Measurements from ENCODE around the gene PRORP. TPM values are rescaled to one million over a fixed set of nuclear protein-coding genes. Genes with fewer than 3 reads are reported as not detected.
"Not testable (repeated sequence)": the region's sequence is repeated elsewhere in the genome, so short reads cannot be mapped to it uniquely, and the experiment has no call there.

PRORP gene
- total and polyA plus RNA-seq, 3 donors from 2014 or later = 24.3 to 34.4 (median 31.7) TPM

DNA sequence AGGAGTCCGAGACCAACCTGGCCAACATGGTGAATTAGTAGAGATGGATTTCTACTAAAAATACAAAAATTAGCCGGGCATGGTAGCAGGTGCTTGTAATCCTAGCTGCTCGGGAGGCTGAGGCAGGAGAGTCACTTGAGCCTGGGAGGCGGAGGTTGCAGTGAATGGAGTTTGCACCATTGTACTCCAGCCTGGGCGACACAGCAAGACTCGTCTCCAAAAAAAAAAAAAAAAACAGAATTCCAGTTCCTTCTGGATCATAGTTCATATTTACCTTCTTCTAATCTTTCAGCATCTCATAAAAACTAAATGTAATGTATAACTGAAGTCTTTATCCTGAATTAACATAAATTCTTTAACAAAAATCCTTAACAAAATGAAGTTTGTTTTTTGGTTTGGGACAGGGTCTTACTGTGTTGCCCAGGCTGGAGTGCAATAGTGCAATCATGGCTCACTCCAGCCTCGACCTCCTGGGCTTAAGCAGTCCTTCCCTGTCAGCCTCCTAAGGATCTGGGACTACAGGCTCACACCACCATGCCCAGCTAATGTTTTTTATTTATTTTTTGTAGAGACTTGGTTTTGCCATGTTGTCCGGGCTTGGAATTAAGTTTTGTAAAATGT, 38.7 kb upstream of the PRORP start:
- 93 to 96% methylated on average over 8 of the region's 8 CpGs for WGBS, 2 donors

DNA sequence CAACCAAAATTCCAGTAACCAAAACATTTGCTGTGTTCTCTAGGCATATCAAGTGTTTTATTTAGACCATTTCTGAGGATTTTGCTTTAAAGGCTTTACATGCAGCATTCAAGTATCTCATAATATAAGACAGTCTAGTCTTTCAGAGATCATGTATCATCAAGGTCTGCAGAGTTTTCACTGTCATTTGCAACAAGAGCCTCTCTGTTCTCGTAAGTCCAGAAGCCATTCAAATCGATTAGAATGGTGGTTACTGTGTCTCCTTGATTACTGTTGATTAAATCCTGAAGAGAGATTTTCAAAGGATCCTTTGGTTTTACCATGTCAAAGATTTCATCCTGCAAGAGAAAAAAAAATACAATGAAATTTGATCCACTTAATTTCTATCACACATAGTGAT, 36.9 kb upstream of the PRORP start:
- no peak for DNase-seq
- no peaks in the 10 kb centered on the region for H3K4me1 ChIP-seq
- 72 to 75% methylated on average over 2 of the region's 2 CpGs for WGBS, 2 donors
- H3K27ac ChIP-seq = no peak overlapping the region
- no peaks in the 10 kb centered on the region for H3K36me3 ChIP-seq (ENCODE audit: low read depth, missing control alignments)
- no peak overlapping the region for H3K4me3 ChIP-seq
- TF ChIP-seq, protein P1, sequence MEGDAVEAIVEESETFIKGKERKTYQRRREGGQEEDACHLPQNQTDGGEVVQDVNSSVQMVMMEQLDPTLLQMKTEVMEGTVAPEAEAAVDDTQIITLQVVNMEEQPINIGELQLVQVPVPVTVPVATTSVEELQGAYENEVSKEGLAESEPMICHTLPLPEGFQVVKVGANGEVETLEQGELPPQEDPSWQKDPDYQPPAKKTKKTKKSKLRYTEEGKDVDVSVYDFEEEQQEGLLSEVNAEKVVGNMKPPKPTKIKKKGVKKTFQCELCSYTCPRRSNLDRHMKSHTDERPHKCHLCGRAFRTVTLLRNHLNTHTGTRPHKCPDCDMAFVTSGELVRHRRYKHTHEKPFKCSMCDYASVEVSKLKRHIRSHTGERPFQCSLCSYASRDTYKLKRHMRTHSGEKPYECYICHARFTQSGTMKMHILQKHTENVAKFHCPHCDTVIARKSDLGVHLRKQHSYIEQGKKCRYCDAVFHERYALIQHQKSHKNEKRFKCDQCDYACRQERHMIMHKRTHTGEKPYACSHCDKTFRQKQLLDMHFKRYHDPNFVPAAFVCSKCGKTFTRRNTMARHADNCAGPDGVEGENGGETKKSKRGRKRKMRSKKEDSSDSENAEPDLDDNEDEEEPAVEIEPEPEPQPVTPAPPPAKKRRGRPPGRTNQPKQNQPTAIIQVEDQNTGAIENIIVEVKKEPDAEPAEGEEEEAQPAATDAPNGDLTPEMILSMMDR (IDR thresholded peaks at IDR 0.05) = no peak
- TF ChIP-seq POLR2A (IDR thresholded peaks at IDR 0.05) = no peak
- no peaks in the 10 kb centered on the region for H3K27me3 ChIP-seq
- H3K9me3 ChIP-seq = no peaks in the 10 kb centered on the region
- intact Hi-C loops (cut with DNase I; ENCODE audit: low total_unique reads) = no loop called here

More for the DNA sequence above, 38.7 kb upstream of the PRORP start:
- H3K9me3 ChIP-seq = no peaks in the 10 kb centered on the region
- H3K4me1 ChIP-seq = no peaks in the 10 kb centered on the region
- no peak for DNase-seq
- H3K27me3 ChIP-seq = no peaks in the 10 kb centered on the region
- TF ChIP-seq, protein P1 (IDR thresholded peaks at IDR 0.05) = no peak
- no peak for TF ChIP-seq POLR2A (IDR thresholded peaks at IDR 0.05)
- H3K4me3 ChIP-seq = no peak overlapping the region
- intact Hi-C loops (cut with DNase I; ENCODE audit: low total_unique reads) = no loop called here
- no peaks in the 10 kb centered on the region for H3K36me3 ChIP-seq (ENCODE audit: low read depth, missing control alignments)
- no peak overlapping the region for H3K27ac ChIP-seq

DNA sequence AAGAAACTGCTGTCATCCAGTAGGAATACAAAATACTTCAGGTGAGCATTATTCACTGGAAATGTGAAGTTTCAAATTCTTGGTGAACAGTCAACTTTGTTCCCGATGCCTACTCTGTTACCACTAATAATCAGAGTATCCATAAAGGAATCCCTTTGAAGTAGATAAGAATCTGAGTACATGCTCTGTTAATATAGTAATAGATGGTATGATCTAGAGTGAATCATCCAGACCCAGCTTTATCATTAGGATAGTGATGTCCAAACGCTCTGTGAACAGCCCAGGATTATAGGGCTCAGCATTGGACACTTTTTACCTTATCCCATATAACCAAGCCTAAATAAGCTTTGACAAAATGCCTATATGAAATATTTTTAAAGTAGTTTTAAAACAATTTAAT, 33.8 kb upstream of the PRORP start:
- H3K9me3 ChIP-seq = no peaks in the 10 kb centered on the region
- DNase-seq = no peak
- H3K4me3 ChIP-seq = no peak overlapping the region
- no peaks in the 10 kb centered on the region for H3K27me3 ChIP-seq
- intact Hi-C loops (cut with DNase I; ENCODE audit: low total_unique reads) = no loop called here
- H3K27ac ChIP-seq = no peak overlapping the region
- H3K4me1 ChIP-seq = no peaks in the 10 kb centered on the region
- H3K36me3 ChIP-seq (ENCODE audit: low read depth, missing control alignments) = no peaks in the 10 kb centered on the region
- TF ChIP-seq POLR2A (IDR thresholded peaks at IDR 0.05) = no peak
- TF ChIP-seq, protein P1 (IDR thresholded peaks at IDR 0.05) = no peak
- 92 to 96% methylated on average over 2 of the region's 2 CpGs for WGBS, 2 donors

DNA sequence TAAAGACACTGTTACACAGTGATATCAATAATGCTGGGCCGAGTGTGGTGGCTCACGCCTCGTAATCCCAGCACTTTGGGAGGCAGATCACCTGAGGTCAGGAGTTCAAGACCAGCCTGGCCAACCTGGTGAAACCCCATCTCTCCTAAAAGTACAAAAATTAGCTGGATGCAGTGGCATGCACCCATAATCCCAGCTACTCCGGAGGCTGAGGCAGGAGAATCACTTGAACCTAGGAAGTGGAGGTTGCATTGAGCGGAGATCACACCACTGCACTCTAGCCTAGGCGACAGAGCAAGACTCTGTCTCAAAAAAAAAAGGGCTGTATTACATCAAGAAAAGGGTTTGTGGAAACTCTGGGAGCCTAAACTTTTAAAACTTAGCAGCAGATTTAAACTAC, 27.7 kb upstream of the PRORP start:
- DNase-seq; H3K9me3 ChIP-seq; H3K27me3 ChIP-seq; H3K4me1 ChIP-seq; H3K27ac ChIP-seq; H3K4me3 ChIP-seq; intact Hi-C loops (cut with DNase I; ENCODE audit: low total_unique reads); H3K36me3 ChIP-seq (ENCODE audit: low read depth, missing control alignments): not testable (repeated sequence)
- 94 to 98% methylated on average over 6 of the region's 6 CpGs for WGBS, 2 donors

DNA sequence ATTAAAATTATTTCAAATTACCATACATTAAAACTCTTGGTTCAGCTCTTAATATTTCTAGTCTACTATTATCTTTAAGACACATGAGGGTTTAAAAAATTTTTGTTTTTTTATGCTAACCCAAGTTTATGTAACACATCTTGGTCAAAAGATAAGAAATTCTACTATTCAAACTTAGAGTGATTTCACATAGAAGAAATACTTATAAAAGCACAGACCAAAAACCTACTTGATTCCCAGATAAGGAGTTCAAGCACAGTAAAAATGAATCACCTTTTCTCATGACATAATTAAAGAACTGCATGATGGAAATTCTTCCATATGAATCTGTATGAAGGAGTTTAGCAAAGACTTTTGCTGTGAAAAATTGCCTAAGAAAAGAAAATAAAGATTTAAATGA, 14.5 kb upstream of the PRORP start:
- Histone ChIP-seq H3K9me3 (no peaks in the 10 kb centered on the region), H3K27ac (no peak overlapping the region), H3K4me1 (no peaks in the 10 kb centered on the region), H3K36me3 (ENCODE audit: low read depth, missing control alignments) (no peaks in the 10 kb centered on the region), H3K4me3 (no peak overlapping the region), H3K27me3 (no peaks in the 10 kb centered on the region)
- intact Hi-C loops (cut with DNase I; ENCODE audit: low total_unique reads) = no loop called here
- DNase-seq = no peak
- TF ChIP-seq, protein P1 (IDR thresholded peaks at IDR 0.05) = no peak
- no peak for TF ChIP-seq POLR2A (IDR thresholded peaks at IDR 0.05)
